Embryonic facial prominence (tissue), 1 donor: ENCODE measurements around the gene KIRREL3.

ENCODE experiments used
- DNase-seq: peaks from one replicate; pipeline ENCODE4 v3.0.0-alpha.2; 2016; ENCODE audit errors: extremely low spot score

Gene KIRREL3

GRCh38 chr11:126601550-126602215 lies 398.9 kb downstream of the KIRREL3 start:
- DNase-seq, result no peak

DNA sequence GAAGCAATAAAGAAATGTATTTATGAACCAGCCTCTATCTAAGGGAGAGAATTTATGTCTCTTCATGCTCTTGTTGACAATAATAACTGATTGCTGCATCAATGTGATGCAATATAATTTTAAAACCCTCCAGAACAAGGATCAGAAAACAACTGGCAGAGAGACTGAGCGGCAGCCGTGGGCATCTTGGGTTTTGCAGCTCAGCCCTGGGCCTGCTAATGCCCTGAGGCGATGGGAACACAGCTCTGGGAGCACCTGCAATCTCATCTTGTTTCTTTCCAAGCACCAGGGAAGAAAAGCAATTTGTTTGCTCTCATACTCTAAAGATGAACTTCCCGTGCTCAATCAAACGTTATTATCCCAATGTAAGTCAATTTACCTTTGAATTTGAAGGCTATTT lies 399.4 kb downstream of the KIRREL3 start:
- no peak for DNase-seq

DNA sequence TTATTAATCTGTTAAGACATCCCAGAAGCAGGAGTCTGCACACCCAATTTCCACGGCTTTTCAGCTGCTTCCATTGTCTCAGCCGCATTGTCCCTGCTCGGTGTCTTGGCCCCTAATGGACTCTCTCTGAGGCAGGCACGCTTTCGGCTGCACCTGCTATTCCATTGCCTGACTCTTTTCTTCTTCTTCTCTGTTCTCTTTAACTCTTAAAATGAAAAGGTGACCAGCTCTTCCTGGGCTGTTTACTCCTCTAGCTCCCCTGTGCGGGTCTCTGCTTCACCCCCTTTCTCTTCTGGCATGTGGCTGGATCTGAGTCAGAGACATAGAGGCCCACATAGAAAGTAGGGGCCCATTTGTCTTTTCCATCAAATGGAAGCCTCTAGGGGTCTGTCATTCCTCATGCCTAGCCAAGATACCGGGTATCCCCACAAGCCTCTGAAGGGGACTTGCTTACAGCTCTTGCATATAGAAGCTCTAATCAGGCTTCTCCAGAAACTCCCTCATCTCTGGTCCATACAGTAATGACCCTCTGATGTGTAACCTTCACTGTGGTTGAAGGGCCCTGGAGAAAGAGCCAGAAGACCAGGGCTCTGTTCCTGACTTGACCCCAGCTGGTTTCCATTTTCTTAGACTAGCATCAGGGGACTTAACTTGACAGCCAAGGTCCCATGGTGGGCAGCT lies 401.2 kb downstream of the KIRREL3 start:
- DNase-seq, result no peak

GRCh38 chr11:126598344-126599216 lies 402.0 kb downstream of the KIRREL3 start:
- DNase-seq, result no peak

DNA sequence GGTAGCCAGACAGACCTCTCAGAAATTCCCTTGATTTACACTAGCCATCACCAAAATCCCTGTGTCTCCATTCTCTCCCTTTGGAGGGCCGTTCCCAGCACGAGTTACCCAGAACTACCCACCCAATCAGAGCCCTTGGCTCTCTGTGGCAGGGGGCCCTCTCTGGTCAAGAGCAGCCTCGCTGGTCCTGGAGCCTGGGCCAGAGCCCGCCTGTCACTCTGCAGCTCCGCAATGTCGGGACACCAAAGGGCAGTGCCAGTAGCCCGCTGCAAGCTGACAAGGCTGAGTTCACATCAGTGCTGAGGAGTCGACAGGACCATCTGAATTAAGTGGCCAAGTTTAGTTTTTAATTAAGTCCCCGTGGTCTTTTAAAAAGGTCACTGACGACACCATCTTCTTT lies 403.5 kb downstream of the KIRREL3 start:
- no peak for DNase-seq

DNA sequence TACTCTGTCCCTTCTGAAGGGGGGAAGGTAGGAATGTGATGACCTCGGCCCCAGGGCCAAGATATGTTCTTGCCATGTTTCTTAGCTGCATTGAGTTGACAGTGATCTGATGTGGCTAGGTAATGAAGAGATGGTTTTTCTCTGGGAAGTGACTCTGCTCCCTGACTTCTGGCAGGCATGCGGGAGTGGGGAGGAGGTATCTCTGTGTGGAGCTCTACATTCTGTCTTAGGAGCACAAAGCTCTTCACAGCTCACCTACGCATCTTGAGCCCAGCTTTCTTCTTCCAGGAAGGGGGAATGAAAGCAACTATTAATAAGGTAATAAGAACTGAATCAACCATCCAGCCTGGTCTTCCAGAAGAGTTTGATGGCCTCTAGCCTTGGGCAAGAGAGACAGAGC lies 404.1 kb downstream of the KIRREL3 start:
- no peak for DNase-seq

DNA sequence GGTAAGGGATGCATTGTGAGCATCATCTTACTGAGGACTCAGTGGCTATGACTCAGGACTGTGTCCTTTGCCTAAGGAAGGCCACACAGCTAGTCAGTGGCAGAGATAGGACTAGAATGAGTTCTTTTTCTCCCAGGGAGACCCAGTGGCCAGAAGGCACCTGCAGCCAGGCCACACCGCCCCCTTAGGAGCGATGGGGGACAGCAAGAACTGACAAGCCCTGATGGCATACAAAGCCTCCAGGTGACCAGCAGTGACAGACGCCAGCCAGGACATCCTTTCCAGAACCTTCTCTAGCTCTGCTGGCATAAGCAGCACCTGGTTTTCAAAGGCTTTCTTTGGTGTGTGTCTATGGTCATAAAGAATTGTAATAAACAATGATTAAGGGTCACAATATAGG lies 405.0 kb downstream of the KIRREL3 start:
- DNase-seq, result no peak

- no peak for DNase-seq
Measured at GRCh38 chr11:126594921-126595367, 405.6 kb downstream of the KIRREL3 start.

DNA sequence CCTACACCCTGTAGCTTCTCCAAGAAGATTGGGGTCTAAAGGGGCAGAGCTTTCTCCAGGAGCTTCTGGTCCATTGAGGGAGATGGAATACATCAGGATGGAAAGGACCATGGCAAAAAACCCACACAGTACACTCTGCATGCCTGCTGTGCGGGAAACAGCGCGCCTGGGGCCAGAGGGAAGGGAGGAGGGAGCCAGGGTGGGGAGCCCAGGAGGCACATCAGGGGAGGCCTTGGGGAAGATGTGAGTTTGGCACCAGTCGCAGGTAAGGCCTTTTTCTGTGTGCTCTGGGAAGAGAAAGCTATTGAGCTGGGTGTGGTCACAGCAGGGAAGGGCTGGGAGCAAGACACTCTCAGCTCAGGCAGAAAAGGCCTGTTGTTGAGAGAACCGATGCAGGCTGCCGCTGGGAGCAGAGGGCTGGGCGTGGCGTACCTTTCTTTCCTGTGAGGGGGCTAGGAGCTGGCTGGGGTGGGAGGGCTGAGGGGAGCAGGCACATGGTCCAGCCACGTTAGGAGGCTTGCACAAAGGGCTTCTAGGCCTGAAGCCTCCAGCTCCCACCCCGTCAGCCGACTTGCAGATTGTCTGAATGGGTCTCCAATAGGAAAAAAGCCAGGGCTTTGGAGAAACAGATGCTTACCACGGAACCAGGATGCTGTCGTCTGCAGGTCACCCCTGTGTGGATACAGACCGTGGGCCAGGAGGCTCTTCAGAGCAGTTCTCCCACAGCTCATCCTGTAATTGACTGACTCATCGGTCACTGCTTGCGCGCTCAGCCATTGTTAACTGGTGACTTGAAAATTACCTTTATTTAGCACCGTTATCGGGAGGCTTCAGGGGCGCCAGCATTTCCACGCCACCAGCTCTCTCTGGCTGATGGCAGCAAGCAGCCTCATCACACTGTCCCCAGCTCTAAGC lies 407.8 kb downstream of the KIRREL3 start:
- DNase-seq, result no peak

DNA sequence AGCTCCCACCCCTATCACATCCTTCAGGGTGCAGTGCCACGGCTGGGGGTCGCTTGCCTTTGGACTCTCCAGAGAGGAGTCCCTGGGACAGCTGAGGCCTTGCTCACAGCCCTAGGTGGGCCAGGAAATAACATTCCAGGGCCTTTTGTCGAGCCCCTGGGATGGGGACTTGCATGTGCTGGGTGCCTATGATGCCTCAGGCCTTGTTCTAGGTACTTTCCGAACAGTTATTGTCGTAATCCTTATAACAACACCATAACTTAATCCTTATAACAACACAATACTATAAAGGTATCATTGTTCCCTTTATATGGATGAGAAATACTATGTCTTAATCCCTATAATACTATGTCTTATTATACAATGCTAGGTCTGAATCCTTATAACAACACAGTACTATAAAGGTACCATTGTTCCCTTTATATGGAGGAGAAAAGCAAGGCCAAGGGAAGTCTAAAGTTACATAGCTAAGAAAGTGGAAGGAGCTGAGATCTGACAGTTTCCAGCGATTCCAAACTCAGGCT lies 408.5 kb downstream of the KIRREL3 start:
- DNase-seq, result no peak

- DNase-seq, result no peak
Measured at GRCh38 chr11:126589492-126589803, 411.1 kb downstream of the KIRREL3 start.

DNA sequence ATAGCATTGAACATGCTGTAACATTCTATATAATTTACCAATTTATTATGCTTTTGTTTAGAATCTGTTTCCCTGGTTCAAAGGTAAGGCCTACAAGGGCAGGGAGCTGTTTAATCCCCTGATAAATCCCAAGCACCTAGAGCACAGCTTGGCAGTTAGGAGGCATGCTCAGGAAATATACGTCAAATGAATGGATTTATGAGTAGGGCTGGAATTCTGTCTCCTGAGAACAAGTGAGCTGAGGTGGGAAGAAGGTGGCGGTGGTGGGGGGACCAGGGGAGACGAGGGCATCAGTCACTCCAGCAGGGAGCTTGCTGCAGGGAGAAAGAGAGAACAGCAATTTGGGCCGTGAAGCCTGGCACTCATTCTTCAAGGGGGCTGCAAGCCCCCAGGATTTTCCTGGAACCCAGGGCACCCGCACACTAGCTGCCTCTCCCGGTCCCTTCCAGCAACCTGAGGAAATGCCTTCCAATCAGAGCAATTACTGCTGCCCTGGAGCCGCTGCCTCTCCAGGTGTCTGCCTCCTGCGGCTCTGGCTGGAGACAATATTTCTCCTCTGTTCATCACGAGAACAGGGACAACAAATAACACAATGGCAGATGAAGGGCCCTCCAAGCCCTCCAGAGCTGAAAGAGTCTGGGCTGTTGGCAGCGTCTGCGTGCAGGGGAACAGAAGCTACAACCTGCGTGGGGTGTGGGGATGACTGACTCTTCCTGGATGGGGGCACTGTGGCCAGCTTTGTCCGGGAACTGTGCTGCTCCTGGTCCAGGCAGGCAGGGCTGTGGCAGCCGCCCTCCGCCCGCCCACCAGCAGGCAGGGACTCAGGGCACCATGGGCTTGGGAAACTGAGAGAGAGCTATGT lies 411.7 kb downstream of the KIRREL3 start:
- DNase-seq, result no peak

- no peak for DNase-seq
Measured at GRCh38 chr11:126587541-126587940, 413.0 kb downstream of the KIRREL3 start.

- peak; percentile 87 for DNase-seq
Measured at GRCh38 chr11:126585774-126586491, 414.6 kb downstream of the KIRREL3 start.

DNA sequence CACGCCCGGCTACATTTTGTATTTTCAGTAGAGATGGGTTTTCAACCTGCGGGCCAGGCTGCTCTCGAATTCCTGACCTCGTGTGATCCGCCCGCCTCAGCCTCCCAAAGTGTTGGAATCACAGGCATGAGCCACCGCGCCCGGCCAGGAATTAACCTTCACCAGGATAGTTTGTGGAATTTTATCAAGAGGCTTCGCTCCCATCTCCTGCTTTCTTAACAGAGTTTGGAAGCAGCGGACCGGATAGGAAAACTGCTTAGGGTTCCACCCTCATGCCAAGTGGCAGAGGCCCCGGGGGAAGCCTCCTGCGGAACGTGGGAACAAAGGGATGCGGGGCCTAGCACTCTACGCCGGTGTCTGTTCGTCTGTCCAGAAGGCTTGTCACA lies 415.2 kb downstream of the KIRREL3 start:
- DNase-seq, result no peak

DNA sequence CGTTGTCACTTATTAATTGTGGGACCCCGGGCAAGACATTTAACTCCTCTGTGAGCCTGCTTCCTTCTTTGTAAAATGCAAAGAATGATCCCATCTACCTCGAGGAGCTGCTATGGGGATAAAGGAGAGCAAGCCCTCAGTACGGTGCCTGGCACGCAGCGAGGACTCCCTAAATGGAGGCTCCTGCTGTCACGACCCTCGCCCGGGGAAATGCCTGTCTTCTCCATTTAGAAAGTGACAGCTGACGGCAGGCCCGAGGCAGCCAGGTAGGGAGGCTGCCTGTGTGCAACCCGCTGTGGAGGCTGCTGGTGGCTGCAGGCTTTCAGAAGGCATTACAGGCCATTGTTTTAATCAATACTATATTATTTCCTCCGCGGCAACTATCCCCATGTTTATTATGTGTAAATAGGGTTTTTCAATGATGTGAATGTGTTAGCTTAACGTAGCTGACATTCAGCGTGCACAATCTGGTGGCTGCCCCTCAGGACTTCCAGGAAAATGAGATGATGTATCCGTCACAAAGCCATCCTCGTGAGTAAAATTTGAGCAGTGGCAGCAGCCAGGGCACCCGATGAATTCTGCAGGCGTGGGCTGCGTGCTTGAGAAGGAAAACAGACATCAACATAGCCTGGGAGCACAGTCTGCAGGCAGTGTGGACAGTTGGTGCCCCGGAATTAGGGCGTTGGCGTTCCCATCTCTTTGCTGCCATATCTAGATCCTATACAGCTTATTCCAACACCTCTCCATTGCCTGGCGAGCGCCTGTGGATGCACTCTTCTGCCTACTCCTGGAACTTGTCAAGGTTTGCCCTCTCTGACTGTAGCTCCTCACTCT lies 416.8 kb downstream of the KIRREL3 start:
- DNase-seq, result no peak

GRCh38 chr11:126583101-126583500 lies 417.5 kb downstream of the KIRREL3 start:
- no peak for DNase-seq

GRCh38 chr11:126581871-126582648 lies 418.5 kb downstream of the KIRREL3 start:
- DNase-seq, result no peak
